Trophoblast cell (in vitro differentiated cells and primary cell): ENCODE results near the gene PPP1R1B.
"Not testable (repeated sequence)": the region's sequence is repeated elsewhere in the genome, so short reads cannot be mapped to it uniquely, and the experiment has no call there.

ENCODE experiments used
- DNase-seq, 2 donors: peaks; one replicate each; pipeline ENCODE4 v3.0.0-alpha.2; 2016
- H2AFZ ChIP-seq: 2 replicates; pipeline ENCODE4 v1.6.1; 2013; ENCODE audit warnings: low read length, moderate library complexity, mild to moderate bottlenecking; ENCODE audit not compliant: insufficient read depth, poor library complexity
- H2AK5ac ChIP-seq: 2 replicates; pipeline ENCODE4 v1.6.1; 2013; ENCODE audit warnings: mild to moderate bottlenecking, low read length
- H2BK120ac ChIP-seq: 2 replicates; pipeline ENCODE4 v1.6.1; 2013; ENCODE audit warnings: low read length, mild to moderate bottlenecking, moderate library complexity; ENCODE audit not compliant: insufficient read depth, poor library complexity
- H2BK12ac ChIP-seq: 2 replicates; pipeline ENCODE4 v1.6.1; 2013; ENCODE audit warnings: mild to moderate bottlenecking, low read length, moderate library complexity
- H2BK5ac ChIP-seq: 2 replicates; pipeline ENCODE4 v1.6.1; 2013; ENCODE audit warnings: low read length, low read depth, moderate library complexity, mild to moderate bottlenecking; ENCODE audit not compliant: poor library complexity
- H3K14ac ChIP-seq: 2 replicates; pipeline ENCODE4 v1.6.1; 2013; ENCODE audit warnings: mild to moderate bottlenecking, low read length
- H3K18ac ChIP-seq: 2 replicates; pipeline ENCODE4 v1.6.1; 2013; ENCODE audit warnings: mild to moderate bottlenecking, low read length
- H3K23ac ChIP-seq: 2 replicates; pipeline ENCODE4 v1.6.1; 2013; ENCODE audit warnings: low read length
- H3K27ac ChIP-seq: 2 replicates; pipeline ENCODE4 v1.5.1; 2013; ENCODE audit warnings: low read depth, mild to moderate bottlenecking, inconsistent platforms, low read length, moderate library complexity
- H3K27me3 ChIP-seq: 2 replicates; pipeline ENCODE4 v1.6.1; 2013; ENCODE audit warnings: inconsistent platforms, mild to moderate bottlenecking, low read length, moderate library complexity; ENCODE audit not compliant: insufficient read depth
- H3K36me3 ChIP-seq, 2 experiments: 1 replicate in 1 of 2; 2 replicates in 1 of 2; pipeline ENCODE4 v1.6.1; 2013; ENCODE audit warnings: low read length in 2 of 2, mild to moderate bottlenecking in 2 of 2, moderate library complexity in 1 of 2; ENCODE audit not compliant: insufficient read depth in 2 of 2, control insufficient read depth in 1 of 2
- H3K4ac ChIP-seq: 2 replicates; pipeline ENCODE4 v1.6.1; 2013; ENCODE audit warnings: low read depth, mild to moderate bottlenecking, low read length, moderate library complexity
- H3K4me1 ChIP-seq, 2 experiments: 1 replicate in 1 of 2; 2 replicates in 1 of 2; pipeline ENCODE4 v1.6.1; 2013; ENCODE audit warnings: low read length in 2 of 2, mild to moderate bottlenecking in 2 of 2, moderate library complexity in 1 of 2; ENCODE audit not compliant: insufficient read depth in 2 of 2, control insufficient read depth in 1 of 2
- H3K4me2 ChIP-seq: 2 replicates; pipeline ENCODE4 v1.6.1; 2013; ENCODE audit warnings: inconsistent platforms, mild to moderate bottlenecking, low read length, moderate library complexity
- H3K4me3 ChIP-seq: 2 replicates; pipeline ENCODE4 v1.5.1; 2013; ENCODE audit warnings: mild to moderate bottlenecking, low read depth, low read length, inconsistent platforms
- H3K79me1 ChIP-seq: one replicate; pipeline ENCODE4 v1.6.1; 2013; ENCODE audit warnings: low read length
- H3K79me2 ChIP-seq: 2 replicates; pipeline ENCODE4 v1.6.1; 2013; ENCODE audit warnings: low read length, mild to moderate bottlenecking; ENCODE audit not compliant: control insufficient read depth, insufficient read depth, poor library complexity
- H3K9ac ChIP-seq: 2 replicates; pipeline ENCODE4 v1.6.1; 2013; ENCODE audit warnings: mild to moderate bottlenecking, low read length
- H3K9me3 ChIP-seq: 2 replicates; pipeline ENCODE4 v1.6.1; 2013; ENCODE audit warnings: low read depth, mild to moderate bottlenecking, control low read depth, inconsistent platforms, low read length; ENCODE audit not compliant: insufficient read depth
- H4K12ac ChIP-seq: 2 replicates; pipeline ENCODE4 v1.6.1; 2013; ENCODE audit warnings: low read depth, mild to moderate bottlenecking, low read length, moderate library complexity
- H4K8ac ChIP-seq: 2 replicates; pipeline ENCODE4 v1.6.1; 2013; ENCODE audit warnings: low read depth, mild to moderate bottlenecking, low read length, moderate library complexity
- H4K91ac ChIP-seq: one replicate; pipeline ENCODE4 v1.6.1; 2013; ENCODE audit warnings: low read depth, mild to moderate bottlenecking, low read length, moderate library complexity
- WGBS: extraction: QIAGEN DNeasy Blood & Tissue Kit; methylation state at CpG from one replicate; pipeline ENCODE4 v1.1.7; 2013; ENCODE audit warnings: missing lambda C conversion rate; ENCODE audit not compliant: insufficient read length, insufficient coverage; ENCODE audit errors: extremely low coverage; 5-methylcytosine and 5-hydroxymethylcytosine counted together

Gene PPP1R1B

DNA sequence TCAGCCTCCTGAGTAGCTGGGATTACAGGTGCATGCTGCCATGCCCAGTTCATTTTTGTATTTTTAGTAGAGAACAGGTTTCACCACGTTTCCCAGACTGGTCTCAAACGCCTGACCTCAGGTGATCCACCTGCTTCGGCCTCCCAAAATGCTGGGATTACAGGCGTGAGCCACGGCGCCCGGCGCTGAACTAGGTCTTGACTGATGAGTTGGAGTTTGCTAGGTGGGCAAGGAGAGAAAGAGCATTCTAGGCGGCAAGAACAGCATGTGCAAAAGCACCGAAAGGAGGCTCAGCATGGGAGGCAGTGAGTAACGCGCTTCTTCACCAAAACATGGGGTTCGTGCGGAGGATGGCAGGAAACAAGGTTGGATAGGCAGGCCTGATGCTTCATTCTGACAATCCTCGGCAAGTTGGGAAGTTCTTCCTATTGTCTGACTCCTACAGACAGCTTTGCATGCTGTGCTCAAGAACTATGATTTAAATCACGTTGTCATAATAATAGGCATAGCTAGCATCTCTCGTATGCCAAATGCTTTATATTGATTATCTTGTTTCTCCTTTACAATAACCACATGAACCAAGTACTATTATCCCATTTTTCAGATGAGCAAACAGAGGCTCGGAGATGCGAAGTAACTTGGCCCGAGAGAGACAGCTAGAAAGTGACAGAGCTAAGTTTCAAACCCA, 45.5 kb upstream of the PPP1R1B start:
- Histone ChIP-seq H3K4ac (no peak overlapping the region), H3K18ac (no peak overlapping the region), H3K79me1 (no peaks in the 10 kb centered on the region), H3K27ac (no peak overlapping the region), H3K9ac (no peak overlapping the region), H3K27me3 (no peaks in the 10 kb centered on the region), H2BK12ac (no peak overlapping the region), H3K79me2 (no peaks in the 10 kb centered on the region), H3K23ac (no peak overlapping the region), H2AFZ (no peak overlapping the region), H3K4me1 (no peaks in the 10 kb centered on the region), H3K36me3 (no peaks in the 10 kb centered on the region), H3K4me2 (no peak overlapping the region), H2BK5ac (no peak overlapping the region), H2BK120ac (no peak overlapping the region), H3K9me3 (no peaks in the 10 kb centered on the region), H3K14ac (no peak overlapping the region), H4K8ac (no peak overlapping the region), H4K12ac (no peak overlapping the region), H2AK5ac (no peak overlapping the region), H3K4me3 (no peak overlapping the region), H4K91ac (no peak overlapping the region)
- WGBS, result no CpG with 5 or more reads among the region's 20 CpGs
- DNase-seq, result no peak

DNA sequence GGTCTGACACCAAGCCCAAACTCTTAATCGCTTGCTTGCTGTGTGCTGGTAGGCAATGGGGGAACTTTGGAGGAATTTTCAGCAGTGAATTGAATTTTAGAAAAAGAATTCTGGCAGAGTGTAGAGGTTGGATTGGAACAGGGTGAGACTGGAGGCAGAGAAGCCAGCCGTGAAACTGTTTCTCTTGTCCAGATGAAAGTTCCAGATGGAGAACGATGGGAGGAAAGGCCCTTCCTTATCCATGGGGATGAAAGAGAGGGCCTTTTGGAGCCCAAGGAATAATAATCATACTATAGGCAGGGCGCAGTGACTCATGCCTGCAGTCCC, 45.0 kb upstream of the PPP1R1B start:
- no peak overlapping the region for H4K91ac ChIP-seq
- no peak overlapping the region for H2AFZ ChIP-seq
- no peak for DNase-seq
- no peak overlapping the region for H2BK120ac ChIP-seq
- no peaks in the 10 kb centered on the region for H3K79me1 ChIP-seq
- H3K4me2 ChIP-seq, result no peak overlapping the region
- no peak overlapping the region for H4K8ac ChIP-seq
- H3K4ac ChIP-seq, result no peak overlapping the region
- no peaks in the 10 kb centered on the region for H3K9me3 ChIP-seq
- H3K27ac ChIP-seq, result no peak overlapping the region
- H2AK5ac ChIP-seq, result no peak overlapping the region
- H2BK5ac ChIP-seq, result no peak overlapping the region
- H3K9ac ChIP-seq, result no peak overlapping the region
- no peaks in the 10 kb centered on the region for H3K27me3 ChIP-seq
- H3K4me1 ChIP-seq, result no peaks in the 10 kb centered on the region
- no peak overlapping the region for H3K14ac ChIP-seq
- H3K79me2 ChIP-seq, result no peaks in the 10 kb centered on the region
- no CpG with 5 or more reads among the region's 4 CpGs for WGBS
- no peak overlapping the region for H3K23ac ChIP-seq
- H2BK12ac ChIP-seq, result no peak overlapping the region
- H3K4me3 ChIP-seq, result no peak overlapping the region
- H4K12ac ChIP-seq, result no peak overlapping the region
- H3K36me3 ChIP-seq, result no peaks in the 10 kb centered on the region
- no peak overlapping the region for H3K18ac ChIP-seq

DNA sequence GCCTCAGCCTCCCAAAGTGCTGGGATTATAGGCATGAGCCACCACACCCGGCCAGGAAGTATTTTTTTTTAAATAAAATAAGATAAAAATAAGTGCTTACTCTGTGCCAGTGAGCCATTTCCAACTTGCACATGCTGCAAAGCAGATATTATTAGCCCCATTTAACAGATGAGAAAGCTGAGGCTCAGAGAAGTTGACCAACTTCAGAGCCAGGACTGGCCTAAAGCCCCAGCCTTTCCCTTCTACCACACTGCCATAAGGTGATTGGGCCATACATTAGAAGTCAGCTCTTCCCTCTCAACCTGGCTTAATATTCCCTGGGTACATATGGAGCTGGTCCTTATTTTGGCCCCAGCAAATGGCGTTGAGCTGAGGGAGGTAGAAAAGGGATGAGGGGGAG, 44.1 kb upstream of the PPP1R1B start:
- Histone ChIP-seq H3K9me3 (no peaks in the 10 kb centered on the region), H3K27me3 (no peaks in the 10 kb centered on the region), H2AK5ac (no peak overlapping the region), H3K27ac (no peak overlapping the region), H3K4me3 (no peak overlapping the region), H3K36me3 (no peaks in the 10 kb centered on the region), H2BK12ac (no peak overlapping the region), H3K4ac (no peak overlapping the region), H3K9ac (no peak overlapping the region), H2BK120ac (no peak overlapping the region), H3K18ac (no peak overlapping the region), H2AFZ (no peak overlapping the region), H4K8ac (no peak overlapping the region), H3K79me2 (no peaks in the 10 kb centered on the region), H3K23ac (no peak overlapping the region), H3K79me1 (no peaks in the 10 kb centered on the region), H4K12ac (no peak overlapping the region), H2BK5ac (no peak overlapping the region), H4K91ac (no peak overlapping the region), H3K4me1 (no peaks in the 10 kb centered on the region), H3K4me2 (no peak overlapping the region), H3K14ac (no peak overlapping the region)
- WGBS, result no CpG with 5 or more reads among the region's 2 CpGs
- no peak for DNase-seq

DNA sequence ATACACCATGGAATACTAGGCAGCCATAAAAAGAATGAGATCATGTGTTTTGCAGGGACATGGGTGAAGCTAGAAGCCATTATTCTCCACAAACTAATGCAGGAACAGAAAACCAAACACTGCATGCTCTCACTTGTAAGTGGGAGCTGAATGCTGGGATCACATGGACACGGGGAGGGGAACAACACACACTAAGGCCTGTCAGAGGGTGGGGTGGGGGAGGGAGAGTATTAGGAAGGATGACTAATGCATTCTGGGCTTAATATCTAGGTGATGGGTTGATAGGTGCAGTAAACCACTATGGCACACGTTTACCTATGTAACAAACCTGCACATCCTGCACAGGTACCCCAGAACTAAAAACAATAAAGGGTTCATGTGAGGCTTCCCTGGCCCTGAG, 36.6 kb upstream of the PPP1R1B start:
- not testable (repeated sequence) for H3K18ac ChIP-seq, H3K9me3 ChIP-seq, H4K12ac ChIP-seq, DNase-seq, H2BK120ac ChIP-seq, H3K9ac ChIP-seq, H4K8ac ChIP-seq, H3K79me1 ChIP-seq, H3K23ac ChIP-seq, H3K4me2 ChIP-seq, H3K27ac ChIP-seq, H2BK5ac ChIP-seq, H4K91ac ChIP-seq, H3K14ac ChIP-seq, H3K36me3 ChIP-seq, H3K4me1 ChIP-seq, H2AFZ ChIP-seq, H3K4ac ChIP-seq, H2AK5ac ChIP-seq, H3K79me2 ChIP-seq, H2BK12ac ChIP-seq, H3K4me3 ChIP-seq
- H3K27me3 ChIP-seq, result peaks cover 11% of the 10 kb centered on the region
- WGBS, result no CpG with 5 or more reads among the region's 2 CpGs
